ENCODE results near the gene ABHD12. TPM values are rescaled to one million over a fixed set of nuclear protein-coding genes. Genes with fewer than 3 reads are reported as not detected.

Gene ABHD12
- polyA plus RNA-seq, 1 donor (not counting 4 experiments of a cell fraction or from before 2014, with no cell fraction given), result 11.2 TPM

DNA sequence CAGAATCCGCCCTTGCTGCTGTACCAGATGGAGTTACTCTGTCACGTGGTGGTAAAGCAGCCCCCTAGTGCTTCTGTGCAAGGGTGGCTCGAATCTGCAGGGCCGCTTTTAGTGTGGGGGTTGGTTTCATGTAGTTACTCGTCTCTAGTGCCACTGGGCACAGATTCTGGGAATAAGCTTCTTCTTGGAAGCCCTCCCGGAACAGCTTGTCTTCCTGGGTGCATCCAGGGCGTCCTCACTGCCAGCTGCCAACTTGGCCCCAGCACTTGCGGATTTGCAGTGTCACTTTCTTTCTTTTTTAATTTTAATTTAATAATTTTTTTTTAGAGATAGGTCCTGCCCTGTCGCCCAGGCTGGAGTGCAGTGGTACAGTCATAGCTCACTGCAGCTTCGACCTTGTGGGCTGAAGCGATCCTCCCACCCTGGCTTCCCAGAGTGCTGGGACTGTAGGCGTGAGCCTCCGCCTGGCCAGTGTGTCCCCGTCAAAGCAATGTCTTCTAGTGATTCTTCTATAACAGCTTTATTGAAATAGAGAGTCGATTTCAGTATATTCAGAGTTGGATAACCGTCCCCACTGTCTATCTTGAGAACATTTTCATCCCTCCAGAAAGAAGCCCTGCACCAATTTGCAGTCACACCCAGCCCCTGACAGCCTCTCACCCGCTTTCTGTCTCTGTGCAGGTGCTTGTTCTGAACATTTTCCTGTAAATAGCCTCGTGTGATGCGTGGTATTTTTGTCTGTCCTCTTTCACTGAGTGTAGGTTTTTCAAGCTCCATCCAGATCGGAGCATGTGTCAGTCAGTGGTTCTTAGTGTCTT lies 116.9 kb downstream of the ABHD12 start:
- Histone ChIP-seq H3K9ac (ENCODE audit: control insufficient read depth, extremely low read depth, insufficient read depth, low read length) (no peak overlapping the region), H3K79me2 (ENCODE audit: control insufficient read depth, insufficient read depth, low read length) (peaks cover 19% of the 10 kb centered on the region), H3K9me1 (ENCODE audit: control insufficient read depth, extremely low read depth, insufficient read depth, low read length) (no peaks in the 10 kb centered on the region), H3K9me3 (ENCODE audit: control insufficient read depth, low read depth, low read length) (no peaks in the 10 kb centered on the region), H2AFZ (ENCODE audit: control insufficient read depth, low read length) (no peak overlapping the region), H3K4me3 (ENCODE audit: control insufficient read depth in 2 of 3, extremely low read depth in 1 of 3, insufficient read depth in 2 of 3, low read depth in 1 of 3, low read length in 3 of 3) (no peak overlapping the region), H3K4me2 (ENCODE audit: control insufficient read depth, extremely low read depth, insufficient read depth, low read depth, low read length) (no peak overlapping the region), H3K27ac (ENCODE audit: control insufficient read depth, insufficient read depth, low read length) (no peak overlapping the region), H3K27me3 (ENCODE audit: control insufficient read depth, extremely low read depth, insufficient read depth, low read length) (no peaks in the 10 kb centered on the region), H3K4me1 (ENCODE audit: control insufficient read depth, extremely low read depth, insufficient read depth, low read length) (no peaks in the 10 kb centered on the region), H4K20me1 (ENCODE audit: control insufficient read depth, extremely low read depth, insufficient read depth, low read length) (peaks cover 5% of the 10 kb centered on the region), H3K36me3 (ENCODE audit: control insufficient read depth in 2 of 2, extremely low read depth in 1 of 2, insufficient read depth in 2 of 2, low read length in 2 of 2) (peaks cover 76 to 80% of the 10 kb centered on the region in 2 experiments)
- dilution Hi-C loops (cut with MboI; ENCODE audit: extremely low pct_ligation_motif_present, low sequenced_read_pairs), result no loop called here
- DNase-seq (ENCODE audit: low read depth, low spot score) (no peak), FAIRE-seq (no peak)
- no peak for TF ChIP-seq EZH2 (IDR thresholded peaks at IDR 0.05; ENCODE audit: low read length)

DNA sequence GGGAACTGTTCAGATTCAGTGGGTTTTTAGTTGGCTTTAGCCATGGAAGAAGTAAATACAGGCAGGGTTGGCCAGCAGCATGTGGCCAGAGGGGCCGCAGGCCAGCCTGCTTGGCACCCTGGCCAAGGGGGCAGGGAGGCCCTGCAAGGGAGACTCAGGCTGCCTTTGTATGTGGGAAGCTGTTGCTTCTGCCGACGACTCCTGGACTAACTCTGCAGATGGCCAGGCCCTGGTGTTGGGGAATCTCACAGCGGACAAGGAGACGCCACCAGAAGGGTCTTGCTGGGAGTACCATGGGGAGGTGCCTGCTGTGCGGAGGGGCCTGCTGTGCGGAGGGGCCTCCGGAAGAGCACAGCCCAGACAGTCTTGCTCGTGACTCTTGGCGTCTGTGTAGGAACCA lies 117.6 kb downstream of the ABHD12 start:
- no peak overlapping the region for H2AFZ ChIP-seq (ENCODE audit: control insufficient read depth, low read length)
- H3K79me2 ChIP-seq (ENCODE audit: control insufficient read depth, insufficient read depth, low read length), result peaks cover 22% of the 10 kb centered on the region
- H3K9me3 ChIP-seq (ENCODE audit: control insufficient read depth, low read depth, low read length), result no peaks in the 10 kb centered on the region
- no peak overlapping the region for H3K4me2 ChIP-seq (ENCODE audit: control insufficient read depth, extremely low read depth, insufficient read depth, low read depth, low read length)
- no peak for FAIRE-seq
- no peaks in the 10 kb centered on the region for H3K27me3 ChIP-seq (ENCODE audit: control insufficient read depth, extremely low read depth, insufficient read depth, low read length)
- no peak overlapping the region for H3K4me3 ChIP-seq (ENCODE audit: control insufficient read depth in 2 of 3, extremely low read depth in 1 of 3, insufficient read depth in 2 of 3, low read depth in 1 of 3, low read length in 3 of 3)
- TF ChIP-seq, protein P1, sequence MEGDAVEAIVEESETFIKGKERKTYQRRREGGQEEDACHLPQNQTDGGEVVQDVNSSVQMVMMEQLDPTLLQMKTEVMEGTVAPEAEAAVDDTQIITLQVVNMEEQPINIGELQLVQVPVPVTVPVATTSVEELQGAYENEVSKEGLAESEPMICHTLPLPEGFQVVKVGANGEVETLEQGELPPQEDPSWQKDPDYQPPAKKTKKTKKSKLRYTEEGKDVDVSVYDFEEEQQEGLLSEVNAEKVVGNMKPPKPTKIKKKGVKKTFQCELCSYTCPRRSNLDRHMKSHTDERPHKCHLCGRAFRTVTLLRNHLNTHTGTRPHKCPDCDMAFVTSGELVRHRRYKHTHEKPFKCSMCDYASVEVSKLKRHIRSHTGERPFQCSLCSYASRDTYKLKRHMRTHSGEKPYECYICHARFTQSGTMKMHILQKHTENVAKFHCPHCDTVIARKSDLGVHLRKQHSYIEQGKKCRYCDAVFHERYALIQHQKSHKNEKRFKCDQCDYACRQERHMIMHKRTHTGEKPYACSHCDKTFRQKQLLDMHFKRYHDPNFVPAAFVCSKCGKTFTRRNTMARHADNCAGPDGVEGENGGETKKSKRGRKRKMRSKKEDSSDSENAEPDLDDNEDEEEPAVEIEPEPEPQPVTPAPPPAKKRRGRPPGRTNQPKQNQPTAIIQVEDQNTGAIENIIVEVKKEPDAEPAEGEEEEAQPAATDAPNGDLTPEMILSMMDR (optimal IDR thresholded peaks at IDR 0.05 in 1 of 3, IDR thresholded peaks at IDR 0.05 in 1 of 3, conservative IDR thresholded peaks at IDR 0.05 in 1 of 3; ENCODE audit: extremely low read depth in 1 of 3, insufficient read depth in 2 of 3, low read length in 3 of 3), result no peak
- no peak for TF ChIP-seq EZH2 (IDR thresholded peaks at IDR 0.05; ENCODE audit: low read length)
- peaks cover 5% of the 10 kb centered on the region for H4K20me1 ChIP-seq (ENCODE audit: control insufficient read depth, extremely low read depth, insufficient read depth, low read length)
- dilution Hi-C loops (cut with MboI; ENCODE audit: extremely low pct_ligation_motif_present, low sequenced_read_pairs), result no loop called here
- H3K36me3 ChIP-seq (ENCODE audit: control insufficient read depth in 2 of 2, extremely low read depth in 1 of 2, insufficient read depth in 2 of 2, low read length in 2 of 2), result peaks cover 75 to 76% of the 10 kb centered on the region in 2 experiments
- DNase-seq (ENCODE audit: low read depth, low spot score), result no peak
- no peak overlapping the region for H3K27ac ChIP-seq (ENCODE audit: control insufficient read depth, insufficient read depth, low read length)
- no peaks in the 10 kb centered on the region for H3K9me1 ChIP-seq (ENCODE audit: control insufficient read depth, extremely low read depth, insufficient read depth, low read length)
- H3K4me1 ChIP-seq (ENCODE audit: control insufficient read depth, extremely low read depth, insufficient read depth, low read length), result no peaks in the 10 kb centered on the region
- H3K9ac ChIP-seq (ENCODE audit: control insufficient read depth, extremely low read depth, insufficient read depth, low read length), result no peak overlapping the region

Measured in keratinocyte (primary cell).